GM12875 (cell line): ENCODE results near the gene EFNB3.

Experiments used
- H3K4me3 ChIP-seq: one replicate; pipeline ENCODE4 v1.5.1; 2011; ENCODE audit warnings: low read depth, low read length, control low read depth
- TF ChIP-seq, protein P1 (sequence below): IDR thresholded peaks from 2 replicates; pipeline ENCODE4 v1.5.1; 2011; ENCODE audit warnings: low read depth, mild to moderate bottlenecking, control low read depth, inconsistent platforms, low read length, moderate library complexity, borderline replicate concordance; ENCODE audit not compliant: insufficient read depth

The EFNB3 gene

DNA sequence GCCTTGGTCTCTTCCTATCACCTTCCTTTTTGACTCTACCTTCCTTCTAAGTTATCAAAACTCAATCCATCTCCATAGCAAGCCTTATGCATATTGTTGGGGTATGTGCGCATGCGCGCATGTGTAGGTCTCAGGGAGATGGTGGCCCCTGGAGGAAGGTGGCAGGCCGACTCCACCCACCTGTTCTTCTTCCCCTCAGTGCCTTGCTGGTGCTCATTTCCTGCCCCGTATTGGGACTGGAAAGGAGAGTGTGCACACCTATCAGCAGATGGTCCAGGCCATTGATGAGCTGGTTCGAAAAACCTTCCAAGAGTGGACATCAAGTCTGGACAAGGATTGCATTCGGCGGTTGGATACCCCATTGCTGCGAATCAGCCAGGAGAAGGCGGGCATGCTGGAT is 37.7 kb downstream of the EFNB3 start:
- TF ChIP-seq, protein P1, sequence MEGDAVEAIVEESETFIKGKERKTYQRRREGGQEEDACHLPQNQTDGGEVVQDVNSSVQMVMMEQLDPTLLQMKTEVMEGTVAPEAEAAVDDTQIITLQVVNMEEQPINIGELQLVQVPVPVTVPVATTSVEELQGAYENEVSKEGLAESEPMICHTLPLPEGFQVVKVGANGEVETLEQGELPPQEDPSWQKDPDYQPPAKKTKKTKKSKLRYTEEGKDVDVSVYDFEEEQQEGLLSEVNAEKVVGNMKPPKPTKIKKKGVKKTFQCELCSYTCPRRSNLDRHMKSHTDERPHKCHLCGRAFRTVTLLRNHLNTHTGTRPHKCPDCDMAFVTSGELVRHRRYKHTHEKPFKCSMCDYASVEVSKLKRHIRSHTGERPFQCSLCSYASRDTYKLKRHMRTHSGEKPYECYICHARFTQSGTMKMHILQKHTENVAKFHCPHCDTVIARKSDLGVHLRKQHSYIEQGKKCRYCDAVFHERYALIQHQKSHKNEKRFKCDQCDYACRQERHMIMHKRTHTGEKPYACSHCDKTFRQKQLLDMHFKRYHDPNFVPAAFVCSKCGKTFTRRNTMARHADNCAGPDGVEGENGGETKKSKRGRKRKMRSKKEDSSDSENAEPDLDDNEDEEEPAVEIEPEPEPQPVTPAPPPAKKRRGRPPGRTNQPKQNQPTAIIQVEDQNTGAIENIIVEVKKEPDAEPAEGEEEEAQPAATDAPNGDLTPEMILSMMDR, result no peak
- no peak overlapping the region for H3K4me3 ChIP-seq

DNA sequence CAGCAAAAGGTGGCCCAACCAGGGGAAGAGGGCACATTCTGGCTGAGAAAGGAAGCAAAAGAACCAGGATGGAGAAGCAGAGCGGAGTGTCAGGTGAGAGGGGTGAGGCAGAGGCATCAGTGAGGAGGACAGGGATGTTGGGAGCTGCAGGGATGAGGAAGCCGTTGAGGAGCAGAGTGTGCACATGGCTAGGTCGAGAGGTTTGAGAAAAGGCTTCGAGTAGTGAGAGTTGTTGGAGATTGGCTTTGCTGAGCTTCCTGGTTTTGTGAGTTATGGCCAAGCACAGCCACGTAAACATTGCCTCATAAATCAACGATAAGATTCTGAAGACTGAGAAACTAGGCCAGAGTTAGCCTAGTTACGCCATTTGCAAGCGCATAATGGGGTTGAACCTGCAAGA is 39.4 kb downstream of the EFNB3 start:
- TF ChIP-seq, protein P1, result no peak

DNA sequence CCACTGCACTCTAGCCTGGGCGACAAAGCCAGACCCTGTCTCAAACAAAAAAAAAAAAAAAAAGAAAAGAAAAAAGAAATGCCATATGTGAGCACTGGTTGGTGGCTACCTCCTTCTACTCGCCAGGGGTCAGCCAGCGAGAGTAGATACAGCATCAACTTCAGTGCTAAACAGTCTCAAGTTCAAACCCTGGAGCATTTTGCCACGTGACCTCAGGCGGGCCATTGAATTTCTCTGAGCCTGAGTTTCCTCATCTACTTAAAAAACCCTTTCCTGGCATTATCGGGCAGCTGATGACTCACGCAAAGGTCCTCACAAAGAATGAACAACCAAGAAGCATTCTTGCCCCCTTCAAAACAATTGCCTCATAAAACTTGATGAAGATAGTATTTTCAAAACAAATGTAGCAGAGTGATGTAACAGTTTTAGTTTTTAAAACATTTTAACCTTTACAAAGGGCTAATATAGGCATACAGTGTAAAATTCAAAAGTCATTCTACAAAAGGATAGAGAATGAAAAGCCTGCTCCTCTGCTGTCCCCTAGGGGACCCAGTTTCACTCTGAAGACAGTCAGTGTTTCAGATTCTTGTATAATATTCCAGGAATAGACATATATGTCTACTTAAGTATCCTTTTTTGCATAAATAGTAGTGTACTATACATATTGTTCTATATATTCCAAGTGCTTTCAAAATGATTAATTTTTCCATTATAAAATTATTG is 40.9 kb downstream of the EFNB3 start:
- TF ChIP-seq, protein P1, result no peak
- H3K4me3 ChIP-seq, result no peak overlapping the region

More for the DNA sequence above, 39.4 kb downstream of the EFNB3 start:
- H3K4me3 ChIP-seq, result no peak overlapping the region

DNA sequence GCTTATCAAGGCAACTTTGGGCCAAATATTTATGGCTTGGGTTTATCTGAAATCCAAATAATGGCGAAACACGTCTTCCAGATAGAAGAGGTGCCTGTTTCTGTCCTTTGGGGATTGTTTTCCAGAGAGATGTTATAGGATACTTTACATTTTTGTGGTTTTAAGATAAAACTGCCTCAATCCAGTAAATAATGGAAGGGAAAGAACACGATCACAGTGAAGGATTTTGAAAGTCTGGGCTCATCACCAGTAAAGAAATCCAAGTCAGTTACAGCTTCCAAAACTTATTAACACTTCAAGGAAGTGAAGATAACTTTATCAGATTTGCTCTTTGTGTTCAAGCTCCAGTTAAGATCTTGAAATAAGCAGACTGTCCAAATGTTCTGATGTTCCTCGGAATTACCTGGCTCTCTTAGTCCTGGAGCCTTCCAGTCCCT is 42.7 kb downstream of the EFNB3 start:
- TF ChIP-seq, protein P1, result no peak
- H3K4me3 ChIP-seq, result no peak overlapping the region

DNA sequence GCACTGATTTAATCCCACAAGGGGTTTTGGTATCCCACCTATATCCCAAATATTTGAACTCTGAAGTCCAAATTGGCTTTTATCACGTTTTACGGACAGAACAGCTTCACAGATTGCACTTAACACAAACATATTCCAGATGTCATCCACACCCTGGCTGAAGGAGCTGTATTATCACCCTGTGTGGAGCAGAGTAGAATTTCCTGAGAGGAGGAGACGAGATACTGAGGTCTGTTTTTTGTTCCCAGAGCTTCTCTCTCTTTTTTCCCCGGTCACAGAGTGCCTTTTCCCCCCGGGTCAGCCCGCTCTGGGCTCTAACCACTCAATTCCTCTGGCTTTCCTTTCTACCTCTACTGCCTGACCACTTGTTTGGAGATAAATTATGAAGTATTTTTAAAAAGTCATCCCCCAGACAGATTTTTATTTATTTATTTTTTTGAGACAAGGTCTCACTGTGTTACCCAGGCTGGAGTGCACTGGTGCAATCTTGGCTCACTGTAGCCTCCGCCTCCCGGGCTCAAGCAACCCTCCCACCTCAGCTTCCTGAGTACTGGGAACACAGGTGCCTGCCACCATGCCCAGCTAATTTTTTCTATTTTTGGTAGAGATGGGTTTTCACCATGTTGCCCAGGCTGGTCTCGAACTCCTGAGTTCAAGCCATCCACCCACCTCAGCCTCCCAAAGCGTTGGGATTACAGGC is 43.2 kb downstream of the EFNB3 start:
- TF ChIP-seq, protein P1, result no peak
- no peak overlapping the region for H3K4me3 ChIP-seq

DNA sequence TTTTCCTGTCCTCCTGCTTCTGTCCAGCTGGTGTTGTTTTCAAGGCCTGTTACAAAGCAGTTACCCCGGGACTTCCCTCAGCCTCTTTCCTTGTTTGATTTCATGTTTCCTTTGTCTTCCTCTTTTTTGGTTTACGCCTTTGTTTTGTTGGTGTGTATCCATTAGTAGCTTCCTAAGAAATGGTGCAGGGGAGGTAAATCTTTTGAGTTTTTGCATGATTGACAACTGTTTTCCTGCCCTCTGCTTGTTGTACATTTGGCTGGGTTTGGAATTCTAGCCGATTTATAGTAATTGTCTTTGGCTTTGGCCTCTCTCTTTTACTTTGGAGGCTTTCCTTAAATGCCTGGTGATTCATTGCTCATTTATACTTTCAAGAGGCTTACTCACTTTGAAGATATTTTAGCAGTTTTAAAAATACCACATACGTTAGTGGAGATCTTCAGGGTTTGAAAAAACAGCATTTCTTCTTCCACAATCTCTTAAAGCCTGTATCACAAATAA is 45.4 kb downstream of the EFNB3 start:
- H3K4me3 ChIP-seq, result no peak overlapping the region
- TF ChIP-seq, protein P1, result no peak
